ENCODE measurements around the gene TRIM40.

GRCh38 chr6:30196376-30196775 lies 60.4 kb downstream of the TRIM40 start:
- TF ChIP-seq CTCF (optimal IDR thresholded peaks at IDR 0.05 in 1 of 3, IDR thresholded peaks at IDR 0.05 in 1 of 3, conservative IDR thresholded peaks at IDR 0.05 in 1 of 3; ENCODE audit: extremely low read depth in 1 of 3, insufficient read depth in 2 of 3, low read length in 3 of 3) (no peak), EZH2 (IDR thresholded peaks at IDR 0.05; ENCODE audit: low read length) (no peak)

All from keratinocyte (primary cell).